Stimulated activated CD8-positive, alpha-beta memory T cell treated with anti-CD3 and anti-CD28 coated beads, Interleukin-7, amount 100 ng/mL, for 4 hours (primary cell): ENCODE data around the gene WDR5.

Experiments
- DNase-seq, 2 donors: peaks; one replicate each; pipeline ENCODE4 v3.0.0-alpha.2; 2020; ENCODE audit warnings: low read depth in 2 of 2

The WDR5 gene

DNA sequence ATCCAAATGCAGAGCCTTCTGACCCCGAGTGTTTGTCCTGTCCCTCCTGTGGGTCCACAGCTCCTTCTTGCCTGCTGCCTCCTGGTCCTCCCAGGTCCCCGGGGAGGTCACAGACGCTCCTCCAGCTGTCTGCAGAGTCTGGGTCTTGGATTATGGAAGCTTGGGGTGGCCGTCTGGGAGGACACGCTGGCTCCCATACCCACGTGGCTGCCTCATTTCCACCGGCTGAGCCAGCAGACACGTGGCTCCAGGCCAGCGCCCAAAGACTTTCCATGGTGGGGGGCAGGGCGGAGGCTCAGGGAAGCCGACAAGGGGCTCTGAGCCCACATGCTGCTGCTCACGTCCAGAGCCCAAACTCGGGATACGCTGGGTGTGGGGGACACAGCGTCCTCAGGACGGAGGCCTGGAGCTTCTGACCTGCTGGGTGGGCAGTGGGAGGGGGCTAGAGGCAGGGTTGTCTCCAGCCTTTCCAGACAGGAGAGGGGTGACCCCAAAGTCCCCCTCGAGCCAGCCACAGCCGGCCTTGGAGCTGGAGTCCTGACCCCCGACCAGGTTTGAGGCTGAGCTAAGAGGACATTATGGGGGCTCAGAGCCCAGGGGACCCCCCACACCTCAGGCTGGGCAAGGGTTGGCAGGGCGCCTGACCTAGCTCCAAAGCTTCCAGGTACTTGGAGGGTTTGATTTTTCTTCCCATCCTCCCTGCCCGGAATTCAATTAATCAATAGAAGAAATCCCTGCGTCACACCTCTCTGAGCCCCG is 52.7 kb downstream of the WDR5 start:
- DNase-seq, result no peak

DNA sequence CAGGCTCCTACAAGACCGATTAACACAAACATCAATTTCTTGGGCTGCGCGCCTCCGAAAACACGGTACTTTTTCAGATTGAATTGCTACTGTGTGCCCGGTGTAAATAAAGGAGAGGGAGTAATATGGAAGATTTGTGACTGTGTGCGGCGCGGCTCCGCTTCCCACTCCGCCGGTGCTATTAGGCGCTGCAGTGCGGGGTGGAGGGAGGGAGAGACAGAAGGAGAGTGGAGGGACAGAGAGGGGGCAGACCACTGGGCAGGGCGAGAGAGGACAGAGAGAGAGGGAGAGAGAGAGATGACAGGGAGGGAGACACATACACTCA is 53.2 kb downstream of the WDR5 start:
- DNase-seq, result no peak

DNA sequence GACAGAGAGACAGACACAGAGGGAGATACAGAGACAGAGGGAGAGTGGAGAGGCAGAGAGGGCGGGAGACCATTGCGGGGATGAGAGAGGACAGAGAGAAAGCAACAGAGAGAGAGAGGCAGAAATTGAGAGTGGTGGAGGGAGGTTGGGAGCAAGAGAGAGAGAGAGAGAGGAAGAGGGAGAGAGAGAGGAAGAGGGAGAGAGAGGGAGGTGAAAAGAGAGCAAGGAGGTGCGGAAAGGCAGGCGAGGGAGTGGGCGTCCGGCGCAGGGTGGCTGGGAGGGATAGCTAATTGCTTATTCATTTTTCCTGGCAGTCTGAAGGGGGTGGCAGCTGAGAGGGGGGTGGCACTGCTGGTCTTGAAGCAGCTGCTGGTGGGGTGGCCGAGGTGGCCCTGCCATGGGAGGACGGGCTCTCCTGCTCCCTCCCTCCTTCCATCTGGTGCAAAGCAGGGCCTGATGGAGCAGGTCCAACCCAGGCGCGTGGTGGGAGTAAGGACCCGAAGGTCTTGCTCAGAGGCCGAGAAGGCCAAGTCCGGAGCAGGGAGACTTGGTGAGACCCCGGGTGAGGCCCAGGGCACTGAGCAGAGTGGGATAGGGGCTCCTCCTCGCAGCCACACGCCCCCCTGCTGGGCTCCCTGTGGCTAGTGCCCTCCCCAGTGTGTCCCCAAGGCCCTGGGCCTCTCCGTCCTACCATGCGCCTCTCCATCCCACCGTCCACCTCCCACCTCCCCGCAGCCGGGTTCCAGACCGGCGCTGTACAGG is 53.8 kb downstream of the WDR5 start:
- DNase-seq, result no peak

DNA sequence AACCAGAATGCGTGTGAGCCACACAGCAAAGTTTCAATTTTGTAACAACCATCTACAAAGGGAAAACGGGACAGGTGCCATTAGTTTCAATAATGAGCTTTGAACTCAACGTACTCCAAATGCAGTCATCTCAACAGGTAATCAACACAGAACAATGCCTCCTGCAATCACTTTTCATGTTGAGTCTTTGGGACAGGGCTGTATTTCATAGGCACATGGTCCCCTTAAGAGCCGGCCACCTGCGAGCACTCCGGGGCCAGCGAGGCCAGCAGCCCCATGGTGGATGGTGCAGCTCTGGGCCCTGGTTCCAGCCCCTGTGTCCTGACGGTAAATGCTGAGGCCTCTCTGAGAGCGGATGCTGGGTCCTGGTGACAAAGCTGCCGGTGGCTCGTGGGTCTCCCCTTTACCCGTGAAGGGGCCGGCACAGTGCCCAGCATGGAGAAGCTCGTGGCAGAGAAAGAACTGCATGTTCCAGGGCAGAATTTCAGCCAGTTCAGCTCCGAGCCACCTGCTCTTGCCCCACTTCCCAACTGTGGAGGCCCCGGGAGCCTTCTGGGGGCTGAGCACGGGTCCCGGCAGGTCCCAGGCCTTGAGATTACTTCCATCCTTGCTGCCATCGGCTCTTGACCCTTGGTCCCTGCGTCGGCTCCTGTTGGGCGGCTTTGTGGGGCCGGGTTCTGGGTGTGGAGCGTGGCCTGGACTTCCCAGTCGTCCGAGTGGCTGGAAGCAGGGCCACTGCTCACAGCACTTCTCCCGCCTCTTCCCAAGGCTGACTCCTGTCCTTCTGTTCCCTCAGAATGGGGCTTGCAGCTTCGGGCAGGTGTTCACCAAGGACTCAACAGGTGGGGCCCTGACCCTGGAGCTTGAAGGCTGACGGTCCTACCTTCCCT is 54.6 kb downstream of the WDR5 start:
- no peak for DNase-seq

DNA sequence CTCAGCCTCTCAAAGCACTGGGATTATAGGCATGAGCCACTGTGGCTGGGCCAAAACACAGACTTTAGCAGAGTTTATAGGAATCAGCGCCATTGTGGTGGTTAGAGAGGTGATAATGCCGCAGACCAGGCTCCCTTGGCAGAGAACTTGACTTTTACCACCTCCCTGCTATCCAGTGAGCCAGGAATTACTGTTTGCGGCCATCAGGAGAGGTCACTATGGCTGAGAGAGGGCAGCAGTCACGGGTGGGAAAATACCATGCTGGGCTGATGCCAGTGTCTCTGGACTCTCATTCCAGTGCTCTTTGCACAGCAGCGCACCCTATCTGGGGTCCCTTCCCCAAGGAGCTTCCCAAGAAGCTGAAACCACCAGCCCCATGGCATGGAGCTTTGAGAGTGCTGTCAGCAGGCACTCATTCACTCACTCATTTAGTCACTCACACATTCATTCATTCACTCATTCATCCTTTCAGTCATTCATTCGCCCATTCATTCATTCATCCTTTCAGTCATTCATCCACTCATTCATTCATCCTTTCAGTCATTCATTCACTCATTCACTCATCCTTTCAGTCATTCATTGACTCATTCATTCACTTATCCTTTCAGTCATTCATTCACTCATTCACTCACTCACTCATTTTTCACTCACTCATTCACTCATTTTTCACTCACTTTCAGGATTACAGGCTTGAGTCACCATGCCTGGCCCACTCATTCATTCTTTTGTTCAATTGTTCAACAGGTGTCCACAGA is 55.8 kb downstream of the WDR5 start:
- no peak for DNase-seq

DNA sequence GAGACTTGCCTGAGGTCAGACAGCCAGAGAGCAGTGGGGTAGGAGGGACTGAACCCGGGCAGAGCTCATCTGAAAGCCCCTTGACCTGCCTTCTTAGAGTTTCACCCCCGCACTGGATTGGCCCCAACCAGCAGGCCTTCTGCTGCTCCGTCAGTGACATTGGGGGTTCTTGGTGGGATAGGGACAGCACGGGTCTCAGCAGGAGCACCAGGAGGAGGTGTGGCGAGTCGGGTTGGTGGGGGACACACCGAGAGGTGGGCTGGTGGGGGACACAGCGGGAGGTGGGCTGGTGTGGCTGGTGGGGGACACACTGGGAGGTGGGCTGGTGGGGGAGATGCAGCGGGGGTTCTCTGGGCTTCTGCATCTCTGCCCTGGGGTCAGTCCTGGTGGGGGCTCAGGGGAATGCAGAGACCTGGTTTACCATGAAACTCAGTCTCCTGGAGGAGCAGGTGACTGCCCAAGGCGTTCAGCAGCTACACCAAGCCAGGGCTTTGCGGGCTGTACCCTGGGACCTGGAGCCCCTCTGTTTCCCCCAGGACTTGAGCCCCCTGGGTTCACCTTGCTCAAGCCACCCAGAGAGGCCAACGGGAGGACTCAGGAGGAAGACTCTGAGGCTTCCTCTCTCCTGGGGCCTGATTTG is 56.5 kb downstream of the WDR5 start:
- DNase-seq, result no peak

DNA sequence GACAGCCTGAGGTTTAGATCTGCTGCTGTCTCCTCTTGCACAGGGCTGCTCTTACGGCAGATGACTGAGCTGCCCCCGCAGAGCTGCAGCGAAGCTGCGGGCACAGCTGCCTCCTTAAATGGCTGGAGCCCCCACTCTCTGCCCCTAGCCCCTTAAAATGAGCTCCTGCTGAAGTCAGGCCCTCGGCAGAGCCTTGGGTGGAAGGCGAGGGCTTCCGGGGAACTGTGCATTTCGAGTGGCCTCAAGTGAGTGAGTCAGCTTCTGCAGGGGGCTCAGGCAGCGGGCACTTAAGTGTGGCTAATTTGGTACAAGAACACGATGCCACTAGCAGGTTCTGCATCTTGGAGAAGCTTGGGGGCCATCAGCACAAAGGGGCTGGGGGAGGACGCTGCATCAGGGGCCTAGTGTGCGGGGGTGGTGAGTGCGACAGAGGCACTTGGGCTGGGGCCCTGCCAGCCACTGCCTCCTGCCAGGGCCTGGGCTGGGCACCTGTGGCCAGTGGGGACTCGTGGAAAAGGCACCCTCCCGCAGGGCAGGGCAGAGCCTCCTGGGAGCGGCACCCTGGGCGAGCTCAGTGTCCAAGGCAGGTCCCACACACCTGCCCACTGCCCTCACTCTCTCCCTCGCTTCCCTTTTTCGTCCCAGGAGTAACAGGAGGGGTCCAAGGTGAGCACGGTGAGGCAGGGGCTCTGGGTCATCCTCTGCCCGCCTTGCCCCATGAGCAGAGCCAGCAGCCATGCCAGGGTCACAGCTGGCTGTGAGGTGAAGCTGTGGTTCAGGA is 57.3 kb downstream of the WDR5 start:
- no peak for DNase-seq

DNA sequence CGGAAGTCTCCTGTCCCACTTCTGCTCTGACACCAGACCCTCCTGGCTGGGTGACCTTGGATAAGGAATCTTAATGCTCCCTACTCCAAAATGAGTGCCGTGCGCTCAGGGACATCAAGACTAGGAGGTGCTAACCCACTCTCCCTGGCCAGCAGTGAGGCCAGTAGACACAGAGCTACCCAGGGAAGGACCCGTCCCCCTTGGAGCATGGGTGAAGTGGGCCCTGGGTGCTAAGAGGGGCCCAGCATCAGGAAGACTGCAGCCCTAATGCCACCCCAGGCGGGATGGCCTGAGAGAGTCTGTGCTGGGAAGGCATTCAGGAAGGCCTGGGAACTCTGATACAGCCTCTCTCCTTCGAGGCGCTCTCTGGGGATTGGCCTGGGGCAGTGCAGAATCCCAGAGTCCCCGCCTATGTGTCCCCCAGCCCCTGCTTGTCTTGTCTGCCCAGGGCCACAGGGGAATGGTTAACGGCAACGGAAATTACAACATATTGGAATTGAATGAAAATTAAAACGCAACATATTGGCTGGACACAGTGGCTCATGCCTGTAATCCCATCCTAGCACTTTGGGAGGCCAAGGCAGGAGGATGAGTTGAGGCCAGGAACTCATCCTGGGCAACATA is 58.1 kb downstream of the WDR5 start:
- no peak for DNase-seq

DNA sequence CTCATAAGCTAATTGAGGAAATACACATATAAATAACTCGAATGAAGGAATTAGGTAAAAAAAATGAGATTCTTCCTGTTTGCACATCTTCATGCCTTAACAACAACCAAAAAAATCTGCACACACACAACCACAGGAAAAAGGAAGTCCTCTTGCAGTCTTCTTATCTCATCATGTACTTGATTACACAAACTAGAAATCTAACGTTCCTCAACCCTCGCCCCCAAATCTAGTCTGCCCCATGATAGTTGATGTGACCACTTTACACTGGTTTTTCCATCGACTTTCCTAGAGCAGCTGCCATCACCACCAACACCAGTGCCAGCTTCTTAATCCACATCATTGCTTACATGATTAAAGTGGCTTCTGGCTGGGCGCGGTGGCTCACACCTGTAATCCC is 59.7 kb downstream of the WDR5 start:
- no peak for DNase-seq

DNA sequence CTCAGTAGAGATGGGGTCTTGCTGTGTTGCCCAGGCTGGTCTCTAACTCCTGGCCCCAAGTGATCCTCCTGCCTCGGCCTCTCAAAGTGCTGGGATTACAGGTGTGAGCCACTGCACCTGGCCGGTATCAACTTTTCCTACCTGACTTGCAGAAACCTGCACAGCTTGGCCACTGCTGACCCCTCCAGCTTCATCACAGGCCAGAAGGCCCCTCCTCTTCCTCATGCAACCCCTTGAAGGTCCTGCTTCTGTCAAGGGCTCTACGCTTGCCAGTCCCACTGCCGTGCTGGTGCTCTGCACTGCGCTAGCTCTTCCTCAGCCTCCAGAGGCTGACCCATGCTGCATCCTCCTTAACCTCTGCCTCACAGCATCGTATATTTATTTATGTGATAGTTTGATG is 61.0 kb downstream of the WDR5 start:
- DNase-seq, result no peak

DNA sequence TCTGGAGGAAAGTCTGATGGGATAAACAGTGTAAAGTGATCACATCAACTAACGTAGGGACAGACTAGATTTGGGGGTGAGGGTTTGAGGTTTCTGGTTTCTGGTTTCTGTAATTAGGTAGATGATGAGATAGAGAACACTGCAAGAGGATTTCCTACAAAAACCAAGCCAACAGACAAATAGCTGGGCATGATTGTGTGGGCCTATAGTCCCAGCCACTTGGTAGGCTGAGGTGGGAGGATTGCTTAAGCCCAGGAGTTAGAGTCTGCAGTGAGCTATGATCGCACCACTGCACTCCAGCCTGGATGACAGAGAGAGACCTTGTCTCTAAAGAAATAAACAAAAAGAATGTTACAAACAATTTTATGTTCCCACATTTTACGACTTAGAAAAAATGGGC is 62.9 kb downstream of the WDR5 start:
- DNase-seq, result no peak

DNA sequence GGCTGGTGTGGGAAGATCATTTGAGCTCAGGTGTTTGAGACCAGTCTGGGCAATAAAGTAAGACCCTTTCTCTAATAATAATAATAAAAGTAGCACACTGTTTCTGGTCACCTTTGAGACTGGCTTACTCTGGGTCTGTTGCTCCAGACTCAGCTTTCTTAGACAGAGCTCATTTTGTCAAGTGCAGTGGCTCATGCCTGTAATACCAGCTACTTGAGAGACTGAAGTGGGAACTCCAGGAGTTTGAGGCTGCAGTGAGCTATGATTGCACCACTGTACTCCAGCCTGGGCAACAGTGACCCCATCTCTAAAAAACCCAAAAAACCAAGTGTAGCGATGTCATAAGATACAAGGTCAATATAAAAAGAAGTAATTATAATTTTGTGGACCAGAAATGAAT is 64.8 kb downstream of the WDR5 start:
- DNase-seq, result no peak

DNA sequence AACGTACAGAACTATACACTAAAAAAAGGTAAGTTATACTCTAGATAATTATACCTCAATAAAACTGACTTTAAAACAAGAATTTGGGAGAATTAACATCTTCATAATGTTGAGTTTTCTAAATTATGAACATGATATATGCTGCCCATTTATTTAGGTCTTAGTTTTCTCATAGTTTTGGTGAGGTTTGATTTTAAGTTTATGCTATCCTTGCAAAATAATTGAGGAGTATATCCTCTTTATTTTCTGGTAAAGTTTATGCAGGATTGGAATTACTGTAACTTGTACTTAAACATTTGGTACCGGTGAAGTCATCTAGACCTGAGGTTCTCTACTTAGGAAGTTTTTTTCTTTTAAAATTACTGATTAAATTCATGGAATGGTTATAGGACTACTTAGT is 67.3 kb downstream of the WDR5 start:
- no peak for DNase-seq

DNA sequence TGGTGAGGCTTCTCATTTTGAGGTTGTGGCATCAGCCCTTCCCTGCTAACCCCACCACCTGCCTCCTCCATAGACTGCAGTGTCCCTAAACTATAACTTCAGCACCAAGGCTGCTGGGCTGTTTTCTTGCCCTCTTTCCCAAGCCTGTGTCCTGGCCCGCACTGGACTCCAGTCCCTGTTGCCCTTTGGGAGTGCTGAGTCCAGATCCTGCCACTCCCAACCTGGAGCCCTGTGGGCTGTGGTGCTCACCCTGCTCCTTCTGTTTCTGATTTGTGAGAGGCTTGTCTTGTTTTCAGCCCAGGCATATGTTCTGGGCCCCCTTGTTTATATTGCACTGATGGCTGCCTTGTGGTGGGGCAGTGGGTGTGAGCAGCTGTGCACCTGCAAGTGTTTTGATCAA is 68.2 kb downstream of the WDR5 start:
- no peak for DNase-seq

DNA sequence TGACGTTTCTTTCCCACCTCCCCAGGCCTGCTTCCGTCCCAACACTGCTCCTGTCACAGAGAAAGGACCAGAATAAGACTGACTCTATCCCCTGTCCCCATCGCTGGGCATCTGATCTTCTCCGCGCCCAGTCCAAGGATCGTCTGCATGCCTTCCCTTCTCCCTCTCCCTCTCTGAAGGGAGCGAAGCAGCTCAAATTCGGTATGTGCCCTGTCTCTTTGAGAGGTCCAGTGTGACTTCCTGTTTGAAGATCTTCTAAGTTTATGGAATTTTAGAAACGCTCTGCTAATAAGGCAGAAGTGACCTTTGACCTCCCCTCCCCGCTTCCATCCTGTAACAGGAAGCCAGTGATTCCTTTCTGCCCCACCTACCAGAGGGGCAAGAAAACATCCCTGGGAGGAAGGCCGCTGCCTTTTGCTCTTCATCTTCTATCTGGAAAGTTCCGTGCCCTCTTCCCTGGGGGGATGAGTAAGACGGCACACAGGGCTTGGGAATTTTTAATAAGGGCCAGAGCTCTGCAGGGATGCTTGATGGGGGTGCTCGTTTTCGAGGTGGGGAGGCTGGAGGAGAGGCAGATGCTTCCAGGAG is 69.2 kb downstream of the WDR5 start:
- DNase-seq, result no peak

DNA sequence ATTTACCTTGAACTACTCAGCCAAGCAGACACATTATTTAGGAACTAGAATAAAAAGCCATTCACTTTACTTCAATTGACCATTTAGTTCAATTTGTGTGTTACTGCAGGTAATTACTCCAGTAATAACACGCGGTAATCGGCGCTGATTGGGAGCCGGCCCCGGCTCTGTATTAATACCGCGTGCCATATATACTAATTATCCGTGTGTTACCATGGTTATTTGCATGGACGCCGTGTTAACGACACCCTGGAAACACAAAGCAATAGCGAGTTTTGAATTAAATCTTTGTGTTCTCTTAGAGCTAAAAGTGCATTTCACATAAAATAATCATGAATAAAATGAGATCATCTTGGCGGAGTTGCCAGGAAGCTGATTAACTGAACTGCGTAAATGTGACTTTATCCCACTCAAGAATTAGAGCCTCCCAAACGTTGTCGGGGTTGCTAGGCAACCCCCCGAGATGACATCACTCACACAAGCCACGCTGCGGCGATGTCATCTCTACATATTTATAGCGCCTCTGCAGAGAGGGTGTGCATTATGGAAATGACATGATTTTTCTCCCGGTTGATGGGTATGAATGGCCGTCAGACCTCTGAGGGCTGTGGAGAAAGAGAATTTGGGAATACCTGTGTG is 69.9 kb downstream of the WDR5 start:
- DNase-seq, result no peak

DNA sequence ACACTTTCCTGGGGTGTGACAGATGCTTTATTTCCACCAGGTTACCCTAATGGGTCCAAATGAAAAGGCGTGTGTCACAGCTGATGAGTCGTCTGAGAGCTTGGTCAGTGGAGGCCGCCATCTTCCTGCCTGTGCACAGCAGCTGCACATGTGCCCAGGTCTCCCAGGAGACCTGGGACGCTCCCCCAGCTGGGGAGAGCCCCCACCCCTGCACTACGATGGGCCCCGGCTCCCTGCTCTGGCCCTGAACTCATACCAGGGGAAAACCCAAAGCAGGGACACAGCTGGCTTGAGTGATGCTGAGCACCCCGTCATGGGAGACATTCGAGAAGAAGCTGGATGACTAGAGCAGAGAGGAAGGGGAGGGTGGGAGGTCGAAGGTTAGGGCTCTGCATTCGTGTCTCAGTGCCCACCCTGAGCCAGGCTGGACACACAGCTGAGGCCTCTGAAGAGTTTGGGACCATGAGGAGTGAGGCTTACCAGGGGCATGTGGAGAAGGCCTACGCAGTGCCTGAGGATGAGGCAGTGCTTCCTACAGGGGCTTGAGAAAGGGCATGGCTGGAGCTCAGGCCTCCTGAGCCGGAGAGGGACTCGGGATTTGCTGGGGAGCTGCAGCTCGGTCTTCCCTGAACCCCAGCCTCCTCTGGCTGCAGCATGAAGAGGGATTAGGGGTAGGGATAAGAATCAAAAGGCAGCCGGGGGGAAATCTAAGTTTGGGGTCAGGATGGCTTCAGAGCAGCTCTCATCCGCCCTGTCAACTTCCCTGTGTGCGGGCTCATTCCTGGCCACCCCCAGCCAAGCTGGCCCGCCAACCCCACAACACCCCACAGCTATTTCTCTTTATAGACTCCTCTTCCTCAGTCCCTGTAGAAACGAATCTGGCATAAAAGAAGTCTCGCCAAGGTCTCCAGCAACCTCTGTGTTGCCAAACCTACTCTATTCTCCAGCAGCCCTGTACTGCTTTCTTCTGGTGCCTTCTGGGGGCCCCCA is 70.7 kb downstream of the WDR5 start:
- DNase-seq, result no peak

DNA sequence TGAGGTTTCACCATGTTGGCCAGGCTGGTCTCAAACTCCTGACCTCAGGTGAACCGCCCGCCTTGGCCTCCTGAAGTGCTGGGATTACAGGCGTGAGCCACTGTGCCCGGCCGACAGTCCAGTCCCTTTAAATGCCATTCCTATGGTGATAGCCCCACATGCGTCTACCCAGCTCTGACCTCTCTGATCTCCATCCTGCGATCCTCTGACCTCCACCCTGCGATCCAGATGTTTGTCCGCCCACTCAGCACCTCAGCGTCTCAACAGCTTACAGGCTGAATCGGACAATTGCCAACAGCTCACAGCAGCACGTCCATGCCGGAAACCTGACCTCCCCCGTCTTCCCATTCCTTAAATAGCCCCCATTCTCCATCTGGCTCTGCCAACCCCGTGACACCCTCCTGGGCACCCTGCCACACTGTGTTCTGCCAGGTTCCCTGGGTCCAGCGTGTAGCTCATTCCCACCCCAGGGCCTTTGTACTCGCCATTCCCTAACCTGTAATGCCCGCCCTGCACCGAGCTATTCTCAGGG is 72.5 kb downstream of the WDR5 start:
- DNase-seq, result no peak
